K562 (cell line): Measurements from ENCODE around the gene USP48. TPM values are rescaled to one million over a fixed set of nuclear protein-coding genes. Genes with fewer than 3 reads are reported as not detected.

Source experiments
- BHLHE40 ChIP-seq: IDR thresholded peaks from 2 replicates; pipeline ENCODE4 v1.6.1; 2011; ENCODE audit warnings: low read length, improper control_type of control experiment
- DEAF1 ChIP-seq: fragments of 450-650 bp; formaldehyde crosslinking; IDR thresholded peaks from 2 replicates; pipeline ENCODE4 v1.4.0; 2020; ENCODE audit warnings: mild to moderate bottlenecking, moderate library complexity
- ELF4 ChIP-seq: fragments of 450-650 bp; formaldehyde crosslinking; IDR thresholded peaks from 2 replicates; pipeline ENCODE4 v1.4.0; 2022; ENCODE audit warnings: missing genetic modification characterization
- HMGN3 ChIP-seq: IDR thresholded peaks from 2 replicates; pipeline ENCODE4 v1.6.1; 2011; ENCODE audit warnings: borderline replicate concordance, low read depth, mild to moderate bottlenecking, mixed read lengths, low read length; ENCODE audit not compliant: insufficient read length; ENCODE audit errors: extremely low read depth
- MTA3 ChIP-seq: fragments of 450-650 bp; formaldehyde crosslinking; IDR thresholded peaks from 2 replicates; pipeline ENCODE4 v1.6.1; 2017; ENCODE audit warnings: mild to moderate bottlenecking, borderline replicate concordance
- NFIC ChIP-seq: fragments of 450-650 bp; IDR thresholded peaks from 2 replicates; pipeline ENCODE4 v1.6.1; 2017; ENCODE audit warnings: mild to moderate bottlenecking, inconsistent platforms
- POLR2G ChIP-seq: fragments of 200-400 bp; formaldehyde crosslinking; IDR thresholded peaks from 2 replicates; pipeline ENCODE4 v1.6.1; 2017; ENCODE audit warnings: low read depth, mild to moderate bottlenecking, antibody characterized with exemption, low read length, moderate library complexity
- PURB ChIP-seq: sonication (generic); formaldehyde crosslinking; IDR thresholded peaks from 2 replicates; pipeline ENCODE4 v1.9.0; 2021; ENCODE audit warnings: low read depth, mild to moderate bottlenecking, missing genetic modification reagents
- RNF2 ChIP-seq: sonication (generic); IDR thresholded peaks from 2 replicates; pipeline ENCODE4 v1.6.1; 2016
- SAFB ChIP-seq: fragments of 200-400 bp; formaldehyde crosslinking; IDR thresholded peaks from 2 replicates; pipeline ENCODE4 v1.6.1; 2017; ENCODE audit warnings: low read depth, low read length, borderline replicate concordance
- SRSF3 ChIP-seq: fragments of 200-400 bp; formaldehyde crosslinking; IDR thresholded peaks from 2 replicates; pipeline ENCODE4 v1.6.1; 2016; ENCODE audit warnings: mild to moderate bottlenecking, low read length, moderate library complexity; ENCODE audit not compliant: insufficient read depth
- TEAD2 ChIP-seq: fragments of 450-650 bp; IDR thresholded peaks from 2 replicates; pipeline ENCODE4 v1.6.1; 2016; ENCODE audit warnings: missing genetic modification characterization, control low read depth, missing compliant biosample characterization
- ZBTB2 ChIP-seq: fragments of 450-650 bp; IDR thresholded peaks from 2 replicates; pipeline ENCODE4 v1.6.1; 2016; ENCODE audit warnings: antibody characterized with exemption
- ZNF143 ChIP-seq: sonication (generic); formaldehyde crosslinking; IDR thresholded peaks from 2 replicates; pipeline ENCODE4 v1.9.0; 2022; ENCODE audit warnings: mild to moderate bottlenecking, missing genetic modification reagents
- ZNF354B ChIP-seq: fragments of 250-450 bp; sonication (Bioruptor Pico); IDR thresholded peaks from 2 replicates; pipeline ENCODE4 v1.4.0; 2020
- ZNF639 ChIP-seq, 2 experiments: fragments of 200-800 bp in 1 of 2; sonication (Bioruptor generic) in 1 of 2; sonication (generic) in 1 of 2; formaldehyde crosslinking in 1 of 2; IDR thresholded peaks in 1 of 2; conservative IDR thresholded peaks in 1 of 2; 2 replicates each; pipeline versions ENCODE4 v1.5.0 to v1.6.1; 2016 to 2020; ENCODE audit warnings: missing compliant biosample characterization in 1 of 2, missing genetic modification characterization in 1 of 2, missing genetic modification reagents in 1 of 2
- ZNF699 ChIP-seq: fragments of 250-450 bp; sonication (Bioruptor Pico); IDR thresholded peaks from 2 replicates; pipeline ENCODE4 v1.8.0; 2021; ENCODE audit warnings: mild to moderate bottlenecking, moderate library complexity; ENCODE audit not compliant: insufficient replicate concordance
- polyA plus RNA-seq, 8 experiments: library from polyadenylated mRNA; depleted of rRNA in 4 of 8; stranded (reverse) in 5 of 8; unstranded in 3 of 8; fragments of >200 nt; fragmentation: Nextera tagmentation in 2 of 8; fragmentation: Illumina TruSeq in 1 of 8; extraction: Ambion mirVana in 2 of 8; extraction: Trizol in 1 of 8; gene quantifications; 2 replicates each; pipeline versions ENCODE4 v1.2.1 to v1.2.3, GENCODE V29; 2011 to 2014; ENCODE audit warnings: inconsistent platforms in 1 of 8, missing spikeins in 1 of 8
- total RNA-seq, 7 experiments: library from RNA; depleted of rRNA in 6 of 7; stranded (reverse); fragments of >200 nt in 6 of 7; fragmentation: Illumina TruSeq in 2 of 7; extraction: Trizol in 2 of 7; gene quantifications; 2 replicates each; pipeline versions ENCODE4 v1.2.1 to v1.2.3, GENCODE V29; 2011 to 2021; ENCODE audit warnings: low replicate concordance in 1 of 7

Gene USP48
- total and polyA plus RNA-seq, 9 of the 15 experiments (the other 6 are each of a cell fraction or from before 2014, with no cell fraction given), result 23.3 to 123 (median 106) TPM

- TF ChIP-seq SRSF3, result no peak
- no peak for TF ChIP-seq ZNF699 (CRISPR knock-in tag)
- peak; percentile 62; the same call in 1 of the 2 replicates for TF ChIP-seq NFIC
- TF ChIP-seq HMGN3, result peak; percentile 41
- TF ChIP-seq RNF2, result no peak
- TF ChIP-seq ZBTB2, result 0 out of 2 replicates have a peak, but pooled peaks have one; percentile 40
- TF ChIP-seq ZNF639 (CRISPR knock-in tag; conservative IDR thresholded peaks at IDR 0.05 in 1 of 2, IDR thresholded peaks at IDR 0.05 in 1 of 2), result no peak
- TF ChIP-seq POLR2G, result peak; percentile 0; the same call in 1 of the 2 replicates
- TF ChIP-seq TEAD2 (tag), result no peak
- no peak for TF ChIP-seq DEAF1
- TF ChIP-seq ZNF354B (CRISPR knock-in tag), result no peak
- no peak for TF ChIP-seq SAFB
- no peak for TF ChIP-seq ELF4 (CRISPR knock-in tag)
- no peak for TF ChIP-seq ZNF143 (CRISPR knock-in tag)
- TF ChIP-seq BHLHE40, result no peak
- TF ChIP-seq PURB, result no peak
- TF ChIP-seq MTA3, result 0 out of 2 replicates have a peak, but pooled peaks have one; percentile 20
- TF ChIP-seq, all 486 proteins: peak for 17
These were observed 114.6 kb downstream of the USP48 start (continued) for GRCh38 chr1:21668232-21668950.
